ENCODE data around the gene OTOA.
"Not testable (repeated sequence)": the region's sequence is repeated elsewhere in the genome, so short reads cannot be mapped to it uniquely, and the experiment has no call there.

OTOA gene

GRCh38 chr16:21684199-21684598 is 20.4 kb downstream of the OTOA start:
- Histone ChIP-seq H3K9ac (ENCODE audit: low read length) (no peak overlapping the region), H3K36me3 (ENCODE audit: control insufficient read depth, insufficient read depth, low read length) (no peaks in the 10 kb centered on the region), H3K4me3 (ENCODE audit: low read length) (no peak overlapping the region), H4K5ac (ENCODE audit: low read length) (no peak overlapping the region), H3K4ac (ENCODE audit: low read depth, low read length) (no peak overlapping the region), H3K4me2 (ENCODE audit: low read length) (no peak overlapping the region), H3K56ac (ENCODE audit: low read length) (no peak overlapping the region), H3K18ac (ENCODE audit: low read length) (no peak overlapping the region), H3K4me1 (ENCODE audit: control insufficient read depth, low read depth, low read length) (no peaks in the 10 kb centered on the region), H3K79me1 (ENCODE audit: low read length) (no peaks in the 10 kb centered on the region), H2BK120ac (ENCODE audit: low read depth, low read length) (no peak overlapping the region), H3K79me2 (ENCODE audit: control insufficient read depth, insufficient read depth, low read length) (no peaks in the 10 kb centered on the region), H4K8ac (ENCODE audit: low read depth, low read length) (no peak overlapping the region), H2BK5ac (ENCODE audit: low read length) (no peak overlapping the region), H2BK15ac (replicated peaks; ENCODE audit: low read depth) (no peak overlapping the region), H3K27me3 (ENCODE audit: insufficient read depth, low read length, poor library complexity) (no peaks in the 10 kb centered on the region), H2AK5ac (ENCODE audit: low read length) (no peak overlapping the region), H3K23ac (ENCODE audit: low read length) (no peak overlapping the region), H3K27ac (ENCODE audit: low read depth, low read length) (no peak overlapping the region)
- peak; percentile 43 for DNase-seq
- no CpG with 5 or more reads among the region's 6 CpGs for WGBS (ENCODE audit: extremely low coverage, insufficient coverage, low lambda C conversion rate)

DNA sequence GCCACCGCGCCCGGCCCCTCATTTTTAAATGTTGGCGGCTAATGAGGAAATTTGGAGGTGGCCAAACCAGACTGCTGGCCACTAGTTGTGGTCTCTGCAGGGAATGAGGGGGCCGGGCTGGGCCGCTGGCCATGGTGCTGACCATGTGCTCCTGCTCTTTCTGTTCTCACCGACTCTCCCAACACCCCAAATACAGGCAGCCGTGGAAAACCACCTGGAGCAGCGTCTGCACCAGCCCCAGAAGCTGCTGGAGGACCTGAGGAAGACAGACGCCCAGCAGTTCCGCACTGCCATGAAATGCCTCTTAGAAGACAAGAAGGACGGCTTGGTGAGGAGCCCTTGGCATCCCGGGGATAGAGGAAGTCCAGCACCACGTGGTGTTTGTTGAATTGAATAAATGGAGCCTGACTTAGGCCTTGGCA is 21.3 kb downstream of the OTOA start:
- Histone ChIP-seq H2BK120ac (ENCODE audit: low read depth, low read length) (no peak overlapping the region), H3K4me2 (ENCODE audit: low read length) (no peak overlapping the region), H3K23ac (ENCODE audit: low read length) (no peak overlapping the region), H3K18ac (ENCODE audit: low read length) (no peak overlapping the region), H3K79me2 (ENCODE audit: control insufficient read depth, insufficient read depth, low read length) (no peaks in the 10 kb centered on the region), H3K27me3 (ENCODE audit: insufficient read depth, low read length, poor library complexity) (no peaks in the 10 kb centered on the region), H3K79me1 (ENCODE audit: low read length) (no peaks in the 10 kb centered on the region), H3K9ac (ENCODE audit: low read length) (no peak overlapping the region), H3K27ac (ENCODE audit: low read depth, low read length) (no peak overlapping the region), H4K5ac (ENCODE audit: low read length) (no peak overlapping the region), H3K56ac (ENCODE audit: low read length) (no peak overlapping the region), H3K36me3 (ENCODE audit: control insufficient read depth, insufficient read depth, low read length) (no peaks in the 10 kb centered on the region), H2BK15ac (replicated peaks; ENCODE audit: low read depth) (no peak overlapping the region), H3K4me1 (ENCODE audit: control insufficient read depth, low read depth, low read length) (no peaks in the 10 kb centered on the region), H3K4me3 (ENCODE audit: low read length) (no peak overlapping the region), H2BK5ac (ENCODE audit: low read length) (no peak overlapping the region), H3K4ac (ENCODE audit: low read depth, low read length) (no peak overlapping the region), H4K8ac (ENCODE audit: low read depth, low read length) (no peak overlapping the region), H2AK5ac (ENCODE audit: low read length) (no peak overlapping the region)
- no CpG with 5 or more reads among the region's 14 CpGs for WGBS (ENCODE audit: extremely low coverage, insufficient coverage, low lambda C conversion rate)
- peak; percentile 39 for DNase-seq

GRCh38 chr16:21689107-21689506 is 25.3 kb downstream of the OTOA start:
- H3K36me3 ChIP-seq (ENCODE audit: control insufficient read depth, insufficient read depth, low read length) = no peaks in the 10 kb centered on the region
- no peak overlapping the region for H3K18ac ChIP-seq (ENCODE audit: low read length)
- H3K27ac ChIP-seq (ENCODE audit: low read depth, low read length) = no peak overlapping the region
- no peak for DNase-seq
- no peak overlapping the region for H3K4me2 ChIP-seq (ENCODE audit: low read length)
- H4K5ac ChIP-seq (ENCODE audit: low read length) = no peak overlapping the region
- no peak overlapping the region for H3K4me3 ChIP-seq (ENCODE audit: low read length)
- no peak overlapping the region for H3K4ac ChIP-seq (ENCODE audit: low read depth, low read length)
- WGBS (ENCODE audit: extremely low coverage, insufficient coverage, low lambda C conversion rate) = no CpG with 5 or more reads among the region's 4 CpGs
- H3K9ac ChIP-seq (ENCODE audit: low read length) = no peak overlapping the region
- H3K23ac ChIP-seq (ENCODE audit: low read length) = no peak overlapping the region
- no peak overlapping the region for H2BK120ac ChIP-seq (ENCODE audit: low read depth, low read length)
- no peak overlapping the region for H2BK5ac ChIP-seq (ENCODE audit: low read length)
- no peaks in the 10 kb centered on the region for H3K79me2 ChIP-seq (ENCODE audit: control insufficient read depth, insufficient read depth, low read length)
- no peaks in the 10 kb centered on the region for H3K79me1 ChIP-seq (ENCODE audit: low read length)
- H2AK5ac ChIP-seq (ENCODE audit: low read length) = no peak overlapping the region
- no peak overlapping the region for H2BK15ac ChIP-seq (replicated peaks; ENCODE audit: low read depth)
- H4K8ac ChIP-seq (ENCODE audit: low read depth, low read length) = no peak overlapping the region
- no peaks in the 10 kb centered on the region for H3K4me1 ChIP-seq (ENCODE audit: control insufficient read depth, low read depth, low read length)
- no peaks in the 10 kb centered on the region for H3K27me3 ChIP-seq (ENCODE audit: insufficient read depth, low read length, poor library complexity)
- H3K56ac ChIP-seq (ENCODE audit: low read length) = no peak overlapping the region

DNA sequence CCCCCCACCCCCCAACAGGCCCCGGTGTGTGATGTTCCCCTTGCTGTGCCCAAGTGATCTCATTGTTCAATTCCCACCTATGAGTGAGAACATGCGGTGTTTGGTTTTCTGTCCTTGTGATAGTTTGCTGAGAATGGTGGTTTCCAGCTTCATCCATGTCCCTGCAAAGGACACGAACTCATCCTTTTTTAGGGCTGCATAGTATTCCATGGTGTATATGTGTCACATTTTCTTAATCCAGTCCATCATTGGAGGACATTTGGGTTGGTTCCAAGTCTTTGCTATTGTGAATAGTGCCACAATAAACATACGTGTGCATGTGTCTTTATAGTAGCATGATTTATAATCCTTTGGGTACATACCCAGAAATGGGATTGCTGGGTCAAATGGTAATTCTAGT is 27.2 kb downstream of the OTOA start:
- not testable (repeated sequence) for H3K79me2 ChIP-seq (ENCODE audit: control insufficient read depth, insufficient read depth, low read length); H2AK5ac ChIP-seq (ENCODE audit: low read length); H3K18ac ChIP-seq (ENCODE audit: low read length); H3K23ac ChIP-seq (ENCODE audit: low read length); H3K79me1 ChIP-seq (ENCODE audit: low read length); H3K4ac ChIP-seq (ENCODE audit: low read depth, low read length); H3K9ac ChIP-seq (ENCODE audit: low read length); DNase-seq; H2BK15ac ChIP-seq (replicated peaks; ENCODE audit: low read depth); H4K8ac ChIP-seq (ENCODE audit: low read depth, low read length); H3K27me3 ChIP-seq (ENCODE audit: insufficient read depth, low read length, poor library complexity); H3K4me1 ChIP-seq (ENCODE audit: control insufficient read depth, low read depth, low read length); H3K27ac ChIP-seq (ENCODE audit: low read depth, low read length); H2BK120ac ChIP-seq (ENCODE audit: low read depth, low read length); H3K4me2 ChIP-seq (ENCODE audit: low read length); H4K5ac ChIP-seq (ENCODE audit: low read length); H3K4me3 ChIP-seq (ENCODE audit: low read length); H3K36me3 ChIP-seq (ENCODE audit: control insufficient read depth, insufficient read depth, low read length); H2BK5ac ChIP-seq (ENCODE audit: low read length); H3K56ac ChIP-seq (ENCODE audit: low read length)
- no CpG with 5 or more reads among the region's 4 CpGs for WGBS (ENCODE audit: extremely low coverage, insufficient coverage, low lambda C conversion rate)

GRCh38 chr16:21694609-21695008 is 30.8 kb downstream of the OTOA start:
- Histone ChIP-seq H2BK120ac (ENCODE audit: low read depth, low read length) (no peak overlapping the region), H3K18ac (ENCODE audit: low read length) (no peak overlapping the region), H2BK5ac (ENCODE audit: low read length) (no peak overlapping the region), H3K4me3 (ENCODE audit: low read length) (no peak overlapping the region), H3K27ac (ENCODE audit: low read depth, low read length) (no peak overlapping the region), H3K4me1 (ENCODE audit: control insufficient read depth, low read depth, low read length) (no peaks in the 10 kb centered on the region), H3K4ac (ENCODE audit: low read depth, low read length) (no peak overlapping the region), H3K9ac (ENCODE audit: low read length) (no peak overlapping the region), H3K79me1 (ENCODE audit: low read length) (no peaks in the 10 kb centered on the region), H3K56ac (ENCODE audit: low read length) (no peak overlapping the region), H4K8ac (ENCODE audit: low read depth, low read length) (no peak overlapping the region), H3K4me2 (ENCODE audit: low read length) (no peak overlapping the region), H3K36me3 (ENCODE audit: control insufficient read depth, insufficient read depth, low read length) (no peaks in the 10 kb centered on the region), H3K23ac (ENCODE audit: low read length) (no peak overlapping the region), H3K27me3 (ENCODE audit: insufficient read depth, low read length, poor library complexity) (no peaks in the 10 kb centered on the region), H2AK5ac (ENCODE audit: low read length) (no peak overlapping the region), H3K79me2 (ENCODE audit: control insufficient read depth, insufficient read depth, low read length) (no peaks in the 10 kb centered on the region), H2BK15ac (replicated peaks; ENCODE audit: low read depth) (no peak overlapping the region), H4K5ac (ENCODE audit: low read length) (no peak overlapping the region)
- DNase-seq = no peak
- no CpG with 5 or more reads among the region's 4 CpGs for WGBS (ENCODE audit: extremely low coverage, insufficient coverage, low lambda C conversion rate)

DNA sequence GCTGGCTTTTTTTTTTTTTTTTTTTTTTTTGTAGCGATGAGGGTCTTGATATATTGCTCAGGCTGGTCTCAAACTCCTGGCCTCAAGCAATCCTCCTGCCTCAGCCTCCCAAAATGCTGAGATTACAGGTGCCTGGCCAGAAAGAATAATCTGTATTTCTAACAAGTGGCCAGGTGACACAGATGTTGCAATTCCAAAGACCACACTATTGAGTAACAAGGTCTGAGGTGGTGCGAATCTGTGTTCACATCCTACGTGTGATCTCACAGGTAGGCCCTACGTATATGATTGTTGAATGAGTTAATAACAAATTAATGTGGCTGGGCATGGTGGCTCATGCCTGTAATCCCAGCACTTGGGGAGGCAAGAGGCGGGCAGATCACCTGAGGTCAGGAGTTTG is 33.3 kb downstream of the OTOA start:
- H3K4me2 ChIP-seq (ENCODE audit: low read length) = no peak overlapping the region
- H3K9ac ChIP-seq (ENCODE audit: low read length) = no peak overlapping the region
- WGBS (ENCODE audit: extremely low coverage, insufficient coverage, low lambda C conversion rate) = no CpG with 5 or more reads among the region's 5 CpGs
- no peaks in the 10 kb centered on the region for H3K36me3 ChIP-seq (ENCODE audit: control insufficient read depth, insufficient read depth, low read length)
- H2BK15ac ChIP-seq (replicated peaks; ENCODE audit: low read depth) = no peak overlapping the region
- no peak overlapping the region for H3K27ac ChIP-seq (ENCODE audit: low read depth, low read length)
- no peak overlapping the region for H4K5ac ChIP-seq (ENCODE audit: low read length)
- no peak overlapping the region for H3K23ac ChIP-seq (ENCODE audit: low read length)
- H3K27me3 ChIP-seq (ENCODE audit: insufficient read depth, low read length, poor library complexity) = no peaks in the 10 kb centered on the region
- H3K18ac ChIP-seq (ENCODE audit: low read length) = no peak overlapping the region
- H2BK5ac ChIP-seq (ENCODE audit: low read length) = no peak overlapping the region
- H4K8ac ChIP-seq (ENCODE audit: low read depth, low read length) = no peak overlapping the region
- H3K56ac ChIP-seq (ENCODE audit: low read length) = no peak overlapping the region
- no peak for DNase-seq
- no peaks in the 10 kb centered on the region for H3K79me1 ChIP-seq (ENCODE audit: low read length)
- no peak overlapping the region for H2BK120ac ChIP-seq (ENCODE audit: low read depth, low read length)
- H3K4me1 ChIP-seq (ENCODE audit: control insufficient read depth, low read depth, low read length) = no peaks in the 10 kb centered on the region
- no peak overlapping the region for H2AK5ac ChIP-seq (ENCODE audit: low read length)
- H3K4ac ChIP-seq (ENCODE audit: low read depth, low read length) = no peak overlapping the region
- H3K4me3 ChIP-seq (ENCODE audit: low read length) = no peak overlapping the region
- no peaks in the 10 kb centered on the region for H3K79me2 ChIP-seq (ENCODE audit: control insufficient read depth, insufficient read depth, low read length)

Data from mesendoderm (in vitro differentiated cells).